ENCODE measurements around the gene UBL7.
"Not testable (repeated sequence)": the region's sequence is repeated elsewhere in the genome, so short reads cannot be mapped to it uniquely, and the experiment has no call there.

UBL7 gene

GRCh38 chr15:74463634-74464033 is 2.7 kb upstream of the UBL7 start:
- no peak for DNase-seq (ENCODE audit: low read depth)

- no peak for DNase-seq (ENCODE audit: low read depth)
Observed at GRCh38 chr15:74461847-74462511, 1.0 kb upstream of the UBL7 start.

- no peak for DNase-seq (ENCODE audit: low read depth)
Observed at GRCh38 chr15:74460298-74460697, 662 bp downstream of the UBL7 start.

GRCh38 chr15:74459798-74460197 is 1.2 kb downstream of the UBL7 start:
- DNase-seq (ENCODE audit: low read depth), result not testable (repeated sequence)

- DNase-seq (ENCODE audit: low read depth), result no peak
Observed at GRCh38 chr15:74458473-74458872, 2.5 kb downstream of the UBL7 start.

- DNase-seq (ENCODE audit: low read depth), result not testable (repeated sequence)
Observed at GRCh38 chr15:74457036-74457435, 3.9 kb downstream of the UBL7 start.

- DNase-seq (ENCODE audit: low read depth), result no peak
Observed at GRCh38 chr15:74454764-74455500, 6.0 kb downstream of the UBL7 start.

GRCh38 chr15:74453925-74454763 is 6.8 kb downstream of the UBL7 start:
- no peak for DNase-seq (ENCODE audit: low read depth)

GRCh38 chr15:74451861-74452835 is 8.8 kb downstream of the UBL7 start:
- DNase-seq (ENCODE audit: low read depth), result no peak

- DNase-seq (ENCODE audit: low read depth), result no peak
Observed at GRCh38 chr15:74451322-74451721, 9.6 kb downstream of the UBL7 start.

- DNase-seq (ENCODE audit: low read depth), result no peak
Observed at GRCh38 chr15:74449643-74450205, 11.2 kb downstream of the UBL7 start.

- DNase-seq (ENCODE audit: low read depth), result no peak
Observed at GRCh38 chr15:74449095-74449494, 11.9 kb downstream of the UBL7 start.

GRCh38 chr15:74445816-74446763 is 14.9 kb downstream of the UBL7 start:
- DNase-seq (ENCODE audit: low read depth), result no peak

GRCh38 chr15:74444106-74445062 is 16.6 kb downstream of the UBL7 start:
- DNase-seq (ENCODE audit: low read depth), result no peak

- DNase-seq (ENCODE audit: low read depth), result no peak
Observed at GRCh38 chr15:74443100-74443909, 17.7 kb downstream of the UBL7 start.

- DNase-seq (ENCODE audit: low read depth), result no peak
Observed at GRCh38 chr15:74442604-74443003, 18.4 kb downstream of the UBL7 start.

- no peak for DNase-seq (ENCODE audit: low read depth)
Observed at GRCh38 chr15:74442063-74442462, 18.9 kb downstream of the UBL7 start.
